Hematopoietic multipotent progenitor cell treated with erythropoietin and hydrocortisone succinate and interleukin-3 and kit ligand, for 17 days (in vitro differentiated cells): ENCODE data around the gene ZFC3H1.

Source experiments
- DNase-seq: peaks from one replicate; pipeline ENCODE4 v3.0.0-alpha.2; 2015; ENCODE audit warnings: low spot score

ZFC3H1 gene

GRCh38 chr12:71671816-71672215 lies 8.2 kb upstream of the ZFC3H1 start:
- no peak for DNase-seq

- DNase-seq, result no peak
Measured at GRCh38 chr12:71671311-71671710, 7.7 kb upstream of the ZFC3H1 start.

GRCh38 chr12:71666259-71666658 lies 2.6 kb upstream of the ZFC3H1 start:
- no peak for DNase-seq

GRCh38 chr12:71665090-71665463 lies 1.4 kb upstream of the ZFC3H1 start:
- DNase-seq, result no peak

GRCh38 chr12:71664411-71665089 lies 902 bp upstream of the ZFC3H1 start:
- DNase-seq, result no peak

GRCh38 chr12:71662849-71663560 lies 643 bp downstream of the ZFC3H1 start:
- peak; percentile 83 for DNase-seq

GRCh38 chr12:71661977-71662530 lies 1.6 kb downstream of the ZFC3H1 start:
- peak; percentile 52 for DNase-seq

GRCh38 chr12:71656740-71657139 lies 6.9 kb downstream of the ZFC3H1 start:
- DNase-seq, result no peak

GRCh38 chr12:71655907-71656306 lies 7.7 kb downstream of the ZFC3H1 start:
- no peak for DNase-seq

GRCh38 chr12:71655495-71655894 lies 8.2 kb downstream of the ZFC3H1 start:
- DNase-seq, result no peak

GRCh38 chr12:71654200-71654599 lies 9.4 kb downstream of the ZFC3H1 start:
- DNase-seq, result no peak

GRCh38 chr12:71653137-71653536 lies 10.5 kb downstream of the ZFC3H1 start:
- no peak for DNase-seq

- DNase-seq, result no peak
Measured at GRCh38 chr12:71652656-71653055, 11.0 kb downstream of the ZFC3H1 start.

GRCh38 chr12:71649401-71649800 lies 14.2 kb downstream of the ZFC3H1 start:
- no peak for DNase-seq

- no peak for DNase-seq
Measured at GRCh38 chr12:71648537-71648936, 15.1 kb downstream of the ZFC3H1 start.

GRCh38 chr12:71646512-71646911 lies 17.1 kb downstream of the ZFC3H1 start:
- DNase-seq, result no peak

- no peak for DNase-seq
Measured at GRCh38 chr12:71645268-71645667, 18.4 kb downstream of the ZFC3H1 start.

- DNase-seq, result no peak
Measured at GRCh38 chr12:71642264-71642663, 21.4 kb downstream of the ZFC3H1 start.

GRCh38 chr12:71641390-71641789 lies 22.3 kb downstream of the ZFC3H1 start:
- peak; percentile 21 for DNase-seq

- DNase-seq, result no peak
Measured at GRCh38 chr12:71640316-71640715, 23.3 kb downstream of the ZFC3H1 start.

GRCh38 chr12:71639341-71639760 lies 24.3 kb downstream of the ZFC3H1 start:
- peak; percentile 46 for DNase-seq

- DNase-seq, result no peak
Measured at GRCh38 chr12:71638499-71638898, 25.1 kb downstream of the ZFC3H1 start.

GRCh38 chr12:71636704-71637115 lies 26.9 kb downstream of the ZFC3H1 start:
- DNase-seq, result peak; percentile 80
